ENCODE data around the gene RAB29. TPM values are rescaled to one million over a fixed set of nuclear protein-coding genes. Genes with fewer than 3 reads are reported as not detected.

The RAB29 gene
- total RNA-seq, 1 experiment from 2014 or later, result 15.1 TPM

- in situ Hi-C loops (cut with HindIII; ENCODE audit: low pct_unique_long_range_greater_than_20kb, low sequenced_read_pairs) (no loop called here), intact Hi-C loops (cut with micrococcal nuclease; ENCODE audit: unreplicated experiment) (no loop called here)
- BruUV-seq (replicated peaks), result no TSS peak
- ChIA-PET POLR2A (interaction anchor here (0.6 kb wide), 1 partner anchor 83 kb away, joined by 3 read pairs; no protein-coding TSS in a partner anchor), CTCF (interaction anchor here (0.6 kb wide), 1 partner anchor 30 kb away, joined by 8 read pairs; no protein-coding TSS in a partner anchor)
- H3K4me3 ChIP-seq (ENCODE audit: low read depth in 2 of 2, low read length in 2 of 2), result no peak overlapping the region
- no peaks in the 10 kb centered on the region for H3K27me3 ChIP-seq (ENCODE audit: control insufficient read depth, insufficient read depth, low read length)
- ATAC-seq (no peak), DNase-seq (ENCODE audit: low read depth, low spot score) (no peak)
- H3K27ac ChIP-seq (ENCODE audit: low read length), result no peak overlapping the region
- no peak for TF ChIP-seq TCF7L2 (IDR thresholded peaks at IDR 0.05; ENCODE audit: low read depth, low read length)
- no peak for TF ChIP-seq SIN3A (IDR thresholded peaks at IDR 0.05; ENCODE audit: borderline replicate concordance, insufficient read depth, low read depth, low read length)
- TF ChIP-seq POLR2AphosphoS5 (IDR thresholded peaks at IDR 0.05; ENCODE audit: low read depth, low read length), result no peak
- TF ChIP-seq REST (IDR thresholded peaks at IDR 0.05; ENCODE audit: insufficient read depth in 1 of 2, low read depth in 2 of 2, low read length in 1 of 2), result no peak
- no peak for TF ChIP-seq CTCF (IDR thresholded peaks at IDR 0.05)
- H3K36me3 ChIP-seq (ENCODE audit: control insufficient read depth, insufficient read depth, low read length), result no peaks in the 10 kb centered on the region; the same call in 1 of the 2 replicates
- peaks cover 34% of the 10 kb centered on the region for H3K4me1 ChIP-seq (ENCODE audit: control insufficient read depth, insufficient read depth, low read length)
- no peaks in the 10 kb centered on the region for H3K9me3 ChIP-seq (ENCODE audit: control insufficient read depth, insufficient read depth, low read depth, low read length)
Observed at GRCh38 chr1:205741681-205742080, 33.6 kb downstream of the RAB29 start.

- ChIA-PET POLR2A (no interaction called here), CTCF (interaction anchor here (0.7 kb wide), 1 partner anchor 31 kb away, joined by 6 read pairs; no protein-coding TSS in a partner anchor)
- TF ChIP-seq REST (IDR thresholded peaks at IDR 0.05; ENCODE audit: insufficient read depth in 1 of 2, low read depth in 2 of 2, low read length in 1 of 2) (no peak), POLR2AphosphoS5 (IDR thresholded peaks at IDR 0.05; ENCODE audit: low read depth, low read length) (no peak), TCF7L2 (IDR thresholded peaks at IDR 0.05; ENCODE audit: low read depth, low read length) (no peak), SIN3A (IDR thresholded peaks at IDR 0.05; ENCODE audit: borderline replicate concordance, insufficient read depth, low read depth, low read length) (no peak), CTCF (IDR thresholded peaks at IDR 0.05) (no peak; the same call in 1 of the 2 replicates)
- no peak overlapping the region for H3K27ac ChIP-seq (ENCODE audit: low read length)
- no peak for ATAC-seq
- DNase-seq (ENCODE audit: low read depth, low spot score), result no peak
- H3K36me3 ChIP-seq (ENCODE audit: control insufficient read depth, insufficient read depth, low read length), result no peaks in the 10 kb centered on the region; the same call in 1 of the 2 replicates
- no TSS peak for BruUV-seq (replicated peaks)
- H3K4me3 ChIP-seq (ENCODE audit: low read depth in 2 of 2, low read length in 2 of 2), result no peak overlapping the region
- intact Hi-C loops (cut with micrococcal nuclease; ENCODE audit: unreplicated experiment), result no loop called here
- no peaks in the 10 kb centered on the region for H3K9me3 ChIP-seq (ENCODE audit: control insufficient read depth, insufficient read depth, low read depth, low read length)
- in situ Hi-C loops (cut with HindIII; ENCODE audit: low pct_unique_long_range_greater_than_20kb, low sequenced_read_pairs), result no loop called here
- peaks cover 19% of the 10 kb centered on the region; the same call in 1 of the 2 replicates for H3K4me1 ChIP-seq (ENCODE audit: control insufficient read depth, insufficient read depth, low read length)
- no peaks in the 10 kb centered on the region for H3K27me3 ChIP-seq (ENCODE audit: control insufficient read depth, insufficient read depth, low read length)
Observed at GRCh38 chr1:205739348-205740160, 35.7 kb downstream of the RAB29 start.
